Neural cell (in vitro differentiated cells): ENCODE data around the gene PSMC3. TPM values are rescaled to one million over a fixed set of nuclear protein-coding genes. Genes with fewer than 3 reads are reported as not detected.

Source experiments
- H2AFZ ChIP-seq: fragments of 200-600, 300-800 bp; sonication (generic), shearing (Covaris generic); 2 replicates; pipeline ENCODE4 v1.6.0; 2014; ENCODE audit warnings: low read depth, mild to moderate bottlenecking, antibody characterized with exemption, low read length, moderate library complexity
- H3F3A ChIP-seq: fragments of 200-600 bp; shearing (Covaris generic); 2 replicates; pipeline ENCODE4 v1.6.1; 2016; ENCODE audit warnings: mild to moderate bottlenecking, moderate library complexity, mixed read lengths, antibody characterized with exemption, low read length; ENCODE audit not compliant: insufficient read depth, poor library complexity, severe bottlenecking
- H3K27ac ChIP-seq: fragments of 200-600, 300-800 bp; sonication (generic), shearing (Covaris generic); 2 replicates; pipeline ENCODE4 v1.5.1; 2014; ENCODE audit warnings: mild to moderate bottlenecking, low read length, moderate library complexity
- H3K27me3 ChIP-seq: fragments of 300-800, 200-600 bp; sonication (generic), shearing (Covaris generic); 2 replicates; pipeline ENCODE4 v1.6.0; 2014; ENCODE audit warnings: mild to moderate bottlenecking, low read depth, low read length, moderate library complexity; ENCODE audit not compliant: insufficient read depth
- H3K36me3 ChIP-seq: fragments of 300-800, 200-600 bp; sonication (generic), shearing (Covaris generic); 2 replicates; pipeline ENCODE4 v1.5.1; 2014; ENCODE audit warnings: mild to moderate bottlenecking, antibody characterized with exemption, low read length, moderate library complexity; ENCODE audit not compliant: insufficient read depth
- H3K4me2 ChIP-seq: fragments of 300-800, 200-600 bp; sonication (generic), shearing (Covaris generic); 2 replicates; pipeline ENCODE4 v1.6.0; 2014; ENCODE audit warnings: mild to moderate bottlenecking, low read length
- H3K4me3 ChIP-seq: fragments of 300-800, 200-600 bp; sonication (generic), shearing (Covaris generic); 2 replicates; pipeline ENCODE4 v1.5.1; 2014; ENCODE audit warnings: mild to moderate bottlenecking, low read length, moderate library complexity
- H3K79me2 ChIP-seq: fragments of 200-600 bp; shearing (Covaris generic); replicated peaks from 2 replicates; pipeline ENCODE4 v1.6.0; 2014; ENCODE audit warnings: mild to moderate bottlenecking, low read length, moderate library complexity; ENCODE audit not compliant: insufficient read depth
- H3K9ac ChIP-seq: fragments of 300-800, 200-600 bp; sonication (generic), shearing (Covaris generic); 2 replicates; pipeline ENCODE4 v1.6.1; 2016; ENCODE audit warnings: mild to moderate bottlenecking, low read length, mixed read lengths
- H3K9me2 ChIP-seq: fragments of 200-600 bp; shearing (Covaris generic); 2 replicates; pipeline ENCODE4 v1.6.1; 2016; ENCODE audit warnings: mild to moderate bottlenecking, low read length, mixed read lengths; ENCODE audit not compliant: insufficient read depth
- H3K9me3 ChIP-seq: fragments of 200-600, 300-800 bp; sonication (generic), shearing (Covaris generic); 2 replicates; pipeline ENCODE4 v1.6.1; 2016; ENCODE audit warnings: mild to moderate bottlenecking, mixed run types, low read length, moderate library complexity, mixed read lengths
- H4K20me1 ChIP-seq: fragments of 200-600 bp; shearing (Covaris generic); 2 replicates; pipeline ENCODE4 v1.6.1; 2016; ENCODE audit warnings: mild to moderate bottlenecking, mixed run types; ENCODE audit not compliant: insufficient read depth
- EP300 ChIP-seq: fragments of 450-650 bp; conservative IDR thresholded peaks from 2 replicates; pipeline ENCODE4 v1.6.1; 2014; ENCODE audit warnings: antibody characterized with exemption, mild to moderate bottlenecking, moderate library complexity; ENCODE audit not compliant: poor library complexity, severe bottlenecking
- EZH2 ChIP-seq: fragments of 200-600, 300-800 bp; shearing (Covaris generic), sonication (generic); IDR thresholded peaks from 2 replicates; pipeline ENCODE4 v1.6.1; 2014; ENCODE audit warnings: antibody characterized with exemption, low read length, borderline replicate concordance, mild to moderate bottlenecking; ENCODE audit not compliant: insufficient read depth, poor library complexity, severe bottlenecking
- MXI1 ChIP-seq: fragments of 450-650 bp; conservative IDR thresholded peaks from 2 replicates; pipeline ENCODE4 v1.6.1; 2014; ENCODE audit warnings: antibody characterized with exemption, mild to moderate bottlenecking; ENCODE audit not compliant: poor library complexity, severe bottlenecking
- POLR2AphosphoS5 ChIP-seq: IDR thresholded peaks from 2 replicates; pipeline ENCODE4 v1.6.1; 2012
- RAD21 ChIP-seq: fragments of 450-650 bp; conservative IDR thresholded peaks from 2 replicates; pipeline ENCODE4 v1.6.1; 2014; ENCODE audit warnings: antibody characterized with exemption, mild to moderate bottlenecking, moderate library complexity
- SMC3 ChIP-seq: fragments of 450-650 bp; conservative IDR thresholded peaks from 2 replicates; pipeline ENCODE4 v1.6.1; 2014; ENCODE audit warnings: antibody characterized with exemption, mild to moderate bottlenecking, moderate library complexity; ENCODE audit not compliant: poor library complexity
- TAF1 ChIP-seq: IDR thresholded peaks from 2 replicates; pipeline ENCODE4 v1.6.1; 2012; ENCODE audit warnings: low read depth
- polyA plus RNA-seq: library from polyadenylated mRNA; depleted of rRNA; stranded (reverse); fragments of >200 nt; gene quantifications from 2 replicates; pipeline ENCODE4 v1.2.3, GENCODE V29; 2014
- TF ChIP-seq, protein P1 (sequence below): IDR thresholded peaks from 2 replicates; pipeline ENCODE4 v1.6.1; 2012; ENCODE audit warnings: borderline replicate concordance
- TF ChIP-seq, protein P2 (sequence below): fragments of 450-650 bp; IDR thresholded peaks from 2 replicates; pipeline ENCODE4 v1.5.1; 2014; ENCODE audit warnings: antibody characterized with exemption, mild to moderate bottlenecking, moderate library complexity; ENCODE audit not compliant: poor library complexity, severe bottlenecking

The PSMC3 gene
- polyA plus RNA-seq, 1 donor from 2014 or later = 157 TPM

DNA sequence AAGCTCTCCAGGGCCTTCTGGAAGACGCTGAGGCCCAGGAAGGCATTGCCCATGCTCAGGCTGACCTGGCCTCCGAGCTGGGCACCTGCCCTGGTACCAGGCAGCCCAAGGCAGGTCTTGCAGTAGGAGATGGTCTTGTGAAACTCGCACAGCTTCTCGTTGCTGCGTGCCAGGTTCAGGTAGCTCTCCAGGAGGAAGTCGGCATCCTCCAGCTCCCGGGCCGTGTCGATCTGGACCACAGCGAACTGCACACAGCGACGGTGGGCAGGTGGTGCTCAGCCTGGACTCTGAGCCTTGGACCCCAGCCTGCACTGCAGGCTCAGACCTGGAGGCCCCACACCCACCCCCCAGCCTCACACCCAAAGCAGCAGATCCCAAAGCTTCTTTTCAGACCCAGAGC, 21.7 kb upstream of the PSMC3 start:
- Histone ChIP-seq H3K79me2 (no peaks in the 10 kb centered on the region), H3K9me3 (no peaks in the 10 kb centered on the region), H3K4me2 (no peak overlapping the region), H3K9ac (no peak overlapping the region), H4K20me1 (no peaks in the 10 kb centered on the region), H2AFZ (no peak overlapping the region), H3K4me3 (no peak overlapping the region), H3F3A (no peaks in the 10 kb centered on the region), H3K9me2 (no peaks in the 10 kb centered on the region), H3K27ac (no peak overlapping the region), H3K36me3 (no peaks in the 10 kb centered on the region), H3K27me3 (no peaks in the 10 kb centered on the region)
- TF ChIP-seq, protein P1, sequence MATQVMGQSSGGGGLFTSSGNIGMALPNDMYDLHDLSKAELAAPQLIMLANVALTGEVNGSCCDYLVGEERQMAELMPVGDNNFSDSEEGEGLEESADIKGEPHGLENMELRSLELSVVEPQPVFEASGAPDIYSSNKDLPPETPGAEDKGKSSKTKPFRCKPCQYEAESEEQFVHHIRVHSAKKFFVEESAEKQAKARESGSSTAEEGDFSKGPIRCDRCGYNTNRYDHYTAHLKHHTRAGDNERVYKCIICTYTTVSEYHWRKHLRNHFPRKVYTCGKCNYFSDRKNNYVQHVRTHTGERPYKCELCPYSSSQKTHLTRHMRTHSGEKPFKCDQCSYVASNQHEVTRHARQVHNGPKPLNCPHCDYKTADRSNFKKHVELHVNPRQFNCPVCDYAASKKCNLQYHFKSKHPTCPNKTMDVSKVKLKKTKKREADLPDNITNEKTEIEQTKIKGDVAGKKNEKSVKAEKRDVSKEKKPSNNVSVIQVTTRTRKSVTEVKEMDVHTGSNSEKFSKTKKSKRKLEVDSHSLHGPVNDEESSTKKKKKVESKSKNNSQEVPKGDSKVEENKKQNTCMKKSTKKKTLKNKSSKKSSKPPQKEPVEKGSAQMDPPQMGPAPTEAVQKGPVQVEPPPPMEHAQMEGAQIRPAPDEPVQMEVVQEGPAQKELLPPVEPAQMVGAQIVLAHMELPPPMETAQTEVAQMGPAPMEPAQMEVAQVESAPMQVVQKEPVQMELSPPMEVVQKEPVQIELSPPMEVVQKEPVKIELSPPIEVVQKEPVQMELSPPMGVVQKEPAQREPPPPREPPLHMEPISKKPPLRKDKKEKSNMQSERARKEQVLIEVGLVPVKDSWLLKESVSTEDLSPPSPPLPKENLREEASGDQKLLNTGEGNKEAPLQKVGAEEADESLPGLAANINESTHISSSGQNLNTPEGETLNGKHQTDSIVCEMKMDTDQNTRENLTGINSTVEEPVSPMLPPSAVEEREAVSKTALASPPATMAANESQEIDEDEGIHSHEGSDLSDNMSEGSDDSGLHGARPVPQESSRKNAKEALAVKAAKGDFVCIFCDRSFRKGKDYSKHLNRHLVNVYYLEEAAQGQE = no peak
- TF ChIP-seq EZH2 = no peak
- TF ChIP-seq TAF1 = no peak
- no peak for TF ChIP-seq EP300
- TF ChIP-seq SMC3 = no peak
- no peak for TF ChIP-seq RAD21
- no peak for TF ChIP-seq MXI1
- no peak for TF ChIP-seq POLR2AphosphoS5
- TF ChIP-seq, protein P2, sequence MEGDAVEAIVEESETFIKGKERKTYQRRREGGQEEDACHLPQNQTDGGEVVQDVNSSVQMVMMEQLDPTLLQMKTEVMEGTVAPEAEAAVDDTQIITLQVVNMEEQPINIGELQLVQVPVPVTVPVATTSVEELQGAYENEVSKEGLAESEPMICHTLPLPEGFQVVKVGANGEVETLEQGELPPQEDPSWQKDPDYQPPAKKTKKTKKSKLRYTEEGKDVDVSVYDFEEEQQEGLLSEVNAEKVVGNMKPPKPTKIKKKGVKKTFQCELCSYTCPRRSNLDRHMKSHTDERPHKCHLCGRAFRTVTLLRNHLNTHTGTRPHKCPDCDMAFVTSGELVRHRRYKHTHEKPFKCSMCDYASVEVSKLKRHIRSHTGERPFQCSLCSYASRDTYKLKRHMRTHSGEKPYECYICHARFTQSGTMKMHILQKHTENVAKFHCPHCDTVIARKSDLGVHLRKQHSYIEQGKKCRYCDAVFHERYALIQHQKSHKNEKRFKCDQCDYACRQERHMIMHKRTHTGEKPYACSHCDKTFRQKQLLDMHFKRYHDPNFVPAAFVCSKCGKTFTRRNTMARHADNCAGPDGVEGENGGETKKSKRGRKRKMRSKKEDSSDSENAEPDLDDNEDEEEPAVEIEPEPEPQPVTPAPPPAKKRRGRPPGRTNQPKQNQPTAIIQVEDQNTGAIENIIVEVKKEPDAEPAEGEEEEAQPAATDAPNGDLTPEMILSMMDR = no peak

DNA sequence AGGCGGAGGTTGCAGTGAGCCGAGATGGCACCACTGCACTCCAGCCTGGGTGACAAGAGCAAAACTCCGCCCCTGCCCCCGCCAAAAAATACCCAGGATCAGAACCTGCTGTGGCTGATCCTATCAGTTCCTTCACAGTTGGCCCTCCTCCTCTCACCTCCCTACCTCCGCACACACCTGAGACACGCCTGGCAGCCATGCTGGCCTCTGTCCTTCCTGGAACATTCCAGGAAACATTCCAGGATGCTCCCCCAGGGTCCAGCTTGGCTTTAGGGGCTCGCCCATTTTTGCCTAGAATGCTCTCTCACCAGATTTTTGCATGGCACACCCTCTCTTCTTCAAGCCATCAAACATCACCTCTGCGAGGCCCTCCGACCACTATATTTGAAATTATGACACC, 20.6 kb upstream of the PSMC3 start:
- Histone ChIP-seq H2AFZ (no peak overlapping the region), H3K36me3 (no peaks in the 10 kb centered on the region), H3K9ac (no peak overlapping the region), H3F3A (no peaks in the 10 kb centered on the region), H3K27ac (no peak overlapping the region), H4K20me1 (no peaks in the 10 kb centered on the region), H3K4me3 (no peak overlapping the region), H3K4me2 (no peak overlapping the region), H3K9me2 (no peaks in the 10 kb centered on the region), H3K79me2 (no peaks in the 10 kb centered on the region), H3K9me3 (no peaks in the 10 kb centered on the region), H3K27me3 (no peaks in the 10 kb centered on the region)
- no peak for TF ChIP-seq EZH2
- no peak for TF ChIP-seq TAF1

DNA sequence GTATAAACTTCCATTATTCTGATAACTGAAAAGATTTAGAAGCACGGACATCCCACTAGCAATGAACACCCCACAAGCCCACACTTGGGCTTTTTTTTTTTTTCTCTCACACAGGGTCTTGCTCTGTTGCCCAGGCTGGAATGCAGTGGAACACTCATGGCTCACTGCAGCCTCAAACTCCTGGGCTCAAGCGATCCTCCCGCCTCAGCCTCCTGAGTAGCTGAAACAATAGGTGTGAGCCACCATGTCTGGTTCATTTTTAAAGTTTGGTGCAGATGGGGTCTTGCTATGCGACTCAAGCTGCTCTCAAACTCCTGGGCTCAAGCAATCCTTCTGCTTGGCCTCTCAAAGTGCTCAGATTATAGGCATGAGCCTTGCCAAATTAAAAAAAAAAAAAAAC, 19.6 kb upstream of the PSMC3 start:
- Histone ChIP-seq H4K20me1 (no peaks in the 10 kb centered on the region), H3K9me2 (no peaks in the 10 kb centered on the region), H3K27me3 (no peaks in the 10 kb centered on the region), H3F3A (no peaks in the 10 kb centered on the region), H3K9me3 (no peaks in the 10 kb centered on the region), H3K36me3 (no peaks in the 10 kb centered on the region), H2AFZ (no peak overlapping the region), H3K9ac (no peak overlapping the region), H3K79me2 (no peaks in the 10 kb centered on the region), H3K27ac (no peak overlapping the region), H3K4me3 (no peak overlapping the region), H3K4me2 (no peak overlapping the region)
- TF ChIP-seq MXI1 (no peak), TAF1 (no peak)
